ENCODE results near the gene PRKN.

Gene PRKN

DNA sequence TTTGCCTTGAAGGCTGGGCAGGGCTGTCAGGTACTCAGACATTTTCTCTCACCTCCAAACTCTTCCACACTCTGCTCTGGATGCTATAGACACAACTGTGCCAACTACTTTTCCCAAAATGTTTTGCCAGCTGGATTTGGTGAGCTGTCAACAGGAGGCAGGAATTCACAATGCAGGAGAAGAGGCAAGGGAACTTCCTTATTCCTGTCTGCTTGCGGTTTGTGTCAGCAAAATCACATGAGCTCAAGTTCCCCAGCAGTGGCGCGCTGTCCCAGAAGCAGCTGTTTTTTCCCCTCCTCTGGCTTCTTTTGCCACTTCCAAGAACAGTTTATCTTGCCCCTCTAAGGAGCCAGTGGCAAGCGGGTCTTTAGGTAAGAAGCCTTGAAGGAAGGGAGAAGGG lies 608.2 kb downstream of the PRKN start:
- DNase-seq (ENCODE audit: low read depth): no peak

DNA sequence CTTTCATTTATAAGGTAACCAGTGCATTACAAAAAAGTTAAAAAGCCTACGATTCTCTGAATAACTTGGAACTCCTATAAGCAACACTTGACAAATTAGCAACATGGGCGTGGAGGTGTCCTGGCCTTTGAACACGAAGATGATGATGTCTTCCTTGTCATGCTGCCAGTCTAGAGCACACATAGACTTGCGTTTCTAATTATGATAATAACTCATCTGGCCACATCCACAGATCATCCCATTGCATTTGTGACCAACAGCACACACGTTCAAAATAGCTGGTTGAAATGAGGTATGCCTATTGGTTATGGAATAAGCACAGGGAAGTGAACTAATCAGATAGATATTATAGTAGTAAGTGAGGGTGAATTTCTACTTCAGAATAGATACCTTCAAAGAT lies 608.9 kb downstream of the PRKN start:
- no peak for DNase-seq (ENCODE audit: low read depth)

DNA sequence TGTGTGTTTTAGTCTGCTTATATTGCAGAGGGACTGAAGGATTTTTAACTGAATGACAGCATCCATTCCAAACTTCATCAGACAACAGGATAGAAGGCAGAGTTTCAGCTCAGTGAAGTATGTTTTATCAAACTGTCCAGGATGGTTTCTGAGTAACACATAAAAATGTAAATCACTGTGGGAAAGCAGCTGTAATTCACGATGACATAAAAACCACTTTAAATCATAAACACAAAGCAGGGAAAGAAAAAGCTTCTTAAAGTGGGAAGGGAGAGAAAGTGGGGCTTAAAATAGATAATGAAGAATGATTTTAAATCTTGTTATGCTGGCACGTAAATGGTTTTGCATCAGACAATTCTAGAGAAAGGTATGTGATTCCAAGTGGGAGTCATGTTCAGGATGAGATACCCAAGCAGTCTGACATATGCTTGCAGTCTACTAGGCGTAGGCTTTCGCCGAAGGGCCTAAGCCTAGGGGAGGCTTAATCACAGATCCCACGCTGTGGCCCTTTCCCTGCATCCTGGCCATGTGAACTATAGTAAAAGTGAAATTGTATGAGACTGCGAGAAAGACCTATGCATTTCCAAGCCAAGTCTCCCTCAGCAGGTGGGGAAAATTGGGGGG lies 610.6 kb downstream of the PRKN start:
- DNase-seq (ENCODE audit: low read depth): no peak

DNA sequence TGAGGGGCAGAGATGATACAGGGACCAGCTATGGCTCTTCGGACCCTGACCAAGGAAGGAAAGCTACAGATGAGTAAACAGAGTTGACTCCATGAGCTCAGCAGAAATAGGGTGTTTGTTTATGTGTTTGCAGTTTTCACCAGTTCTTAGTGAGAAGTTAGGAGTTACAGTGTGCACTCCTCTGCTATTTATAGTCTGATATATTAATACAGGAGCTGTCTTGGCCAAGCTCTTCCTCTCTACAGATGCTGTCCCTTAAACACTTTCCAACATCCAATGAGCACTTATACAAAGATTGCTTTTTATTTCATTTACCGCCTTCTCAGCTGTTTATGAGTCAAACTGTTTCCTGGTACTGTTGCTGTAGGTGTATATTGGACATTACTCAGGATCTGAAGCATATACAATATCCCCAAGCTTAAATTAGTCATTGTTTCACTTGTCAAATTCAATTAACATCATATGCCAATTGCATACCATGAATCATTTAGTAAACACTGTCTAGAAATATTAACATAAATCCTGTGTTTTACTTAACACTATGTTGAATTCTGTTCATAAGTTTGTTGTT lies 618.0 kb downstream of the PRKN start:
- no peak for DNase-seq (ENCODE audit: low read depth)

DNA sequence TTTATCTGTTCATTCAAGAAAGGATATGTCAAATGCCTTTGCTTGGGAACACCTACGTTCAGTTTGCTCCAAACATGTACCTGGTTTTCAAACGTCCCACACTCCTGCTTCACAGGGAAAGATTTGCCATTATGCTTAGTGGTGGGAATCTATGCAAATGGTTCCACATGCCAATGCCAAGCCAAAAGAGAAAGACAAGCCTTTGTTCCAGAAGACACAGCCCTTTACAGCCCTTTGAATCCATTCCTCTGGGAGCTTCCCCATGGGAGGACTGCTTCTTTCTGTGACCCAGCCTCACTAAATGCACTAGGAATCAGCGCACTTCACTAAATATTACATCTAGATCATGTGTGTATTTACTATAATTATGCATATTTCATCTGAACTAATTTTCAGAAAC lies 619.5 kb downstream of the PRKN start:
- no peak for DNase-seq (ENCODE audit: low read depth)

DNA sequence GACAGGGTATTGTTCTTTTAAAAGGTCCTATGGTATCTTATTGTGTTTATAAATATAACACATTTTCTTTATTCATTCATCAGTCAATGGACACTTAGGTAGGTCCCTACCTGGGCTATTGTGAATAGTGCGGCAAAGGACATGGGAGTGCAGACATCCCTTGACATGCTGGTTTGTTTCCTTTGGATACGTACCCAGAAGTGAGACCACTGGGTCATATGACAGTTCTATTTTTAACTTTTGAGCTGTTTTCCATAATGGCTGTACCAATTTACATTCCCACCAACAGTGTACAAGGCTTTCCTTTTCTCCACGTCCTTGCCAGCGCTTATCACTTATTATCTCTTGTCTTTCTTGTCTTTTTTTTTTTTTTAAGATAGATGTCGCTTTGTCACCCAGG lies 627.5 kb downstream of the PRKN start:
- DNase-seq (ENCODE audit: low read depth): no peak

DNA sequence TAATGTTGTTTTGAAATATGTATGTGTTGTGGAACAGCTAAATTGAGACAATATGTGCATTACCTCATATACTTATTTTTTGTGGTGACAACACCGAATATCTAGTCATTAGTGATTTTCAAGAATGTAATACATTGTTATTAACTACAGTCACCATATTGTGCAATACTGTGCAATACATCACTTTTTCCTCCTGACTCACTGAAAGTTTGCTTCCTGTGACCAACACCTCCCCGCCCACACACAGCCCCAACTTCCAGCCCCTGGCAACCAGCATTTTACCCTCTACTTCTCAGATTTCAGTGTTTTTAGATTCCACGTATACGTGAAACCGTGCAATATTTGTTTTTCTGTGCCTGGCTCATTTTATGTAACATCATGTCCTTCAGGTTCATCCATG lies 627.9 kb downstream of the PRKN start:
- DNase-seq (ENCODE audit: low read depth): no peak

DNA sequence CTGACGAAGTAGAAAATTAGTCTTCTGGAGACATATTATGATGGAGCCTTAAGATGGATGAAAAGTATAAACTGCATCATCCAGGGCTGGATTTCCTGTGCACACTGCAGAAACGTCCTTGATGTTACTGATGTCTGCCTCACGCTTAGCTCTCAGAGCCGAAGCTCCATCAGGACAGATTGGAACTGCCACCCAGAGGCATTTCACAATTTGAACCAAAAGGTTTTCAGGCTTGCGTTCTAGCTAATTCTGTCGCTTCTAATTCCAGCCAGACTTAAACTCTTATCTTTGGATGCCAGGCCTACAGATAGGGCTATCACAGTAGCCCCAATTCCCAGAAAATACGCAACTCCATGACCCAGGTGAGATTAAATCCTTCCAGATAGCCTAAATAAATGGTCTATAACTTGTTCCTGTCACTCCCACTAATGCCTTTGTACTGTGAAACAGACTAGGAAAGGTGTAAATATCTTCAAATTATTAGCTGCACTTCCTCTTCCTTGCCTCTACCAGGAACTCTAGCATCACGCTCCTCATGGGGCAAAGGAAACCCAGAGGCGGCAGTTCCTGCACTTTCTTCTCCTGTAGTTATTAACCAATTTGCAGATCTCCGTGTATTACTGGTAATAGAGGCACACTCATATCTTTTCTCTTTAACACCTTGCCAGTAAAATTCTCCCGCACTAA lies 634.6 kb downstream of the PRKN start:
- no peak for DNase-seq (ENCODE audit: low read depth)

DNA sequence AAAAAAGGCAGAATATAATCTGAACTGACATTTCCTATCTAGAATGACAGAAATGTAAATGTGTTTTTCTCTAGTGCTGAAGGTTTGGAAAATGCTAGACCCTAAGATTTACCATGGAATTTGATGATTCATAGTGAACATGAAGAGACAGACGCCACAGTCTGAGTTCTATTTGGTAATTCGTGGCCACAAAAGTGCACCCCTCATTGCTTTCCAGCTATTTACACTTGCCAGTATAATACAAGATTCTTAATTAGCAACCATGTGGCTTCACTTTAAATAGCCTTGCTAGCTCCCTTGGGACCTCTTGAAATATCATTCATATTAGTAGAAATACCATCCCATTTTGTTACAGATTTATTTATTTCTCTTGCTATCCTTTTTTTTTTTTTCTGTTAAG lies 636.8 kb downstream of the PRKN start:
- DNase-seq (ENCODE audit: low read depth): no peak

DNA sequence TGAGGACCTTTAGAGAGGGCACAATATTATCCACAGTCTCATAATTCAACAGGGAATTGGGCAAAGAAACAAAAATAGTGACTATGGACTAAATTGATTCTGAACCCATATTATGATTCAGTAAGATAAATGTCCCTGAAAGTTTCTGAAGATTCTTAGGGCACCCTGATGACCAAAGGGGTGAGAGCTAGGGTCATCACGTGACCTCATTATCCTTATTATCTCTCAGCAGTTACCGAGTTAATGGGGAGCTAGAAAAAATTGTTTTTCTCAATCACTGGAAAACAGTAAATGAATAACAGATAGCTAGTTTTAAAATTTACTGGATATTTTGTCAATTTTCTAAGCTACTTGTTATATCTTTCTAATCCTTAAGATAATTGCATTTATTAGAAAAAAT lies 639.5 kb downstream of the PRKN start:
- no peak for DNase-seq (ENCODE audit: low read depth)

DNA sequence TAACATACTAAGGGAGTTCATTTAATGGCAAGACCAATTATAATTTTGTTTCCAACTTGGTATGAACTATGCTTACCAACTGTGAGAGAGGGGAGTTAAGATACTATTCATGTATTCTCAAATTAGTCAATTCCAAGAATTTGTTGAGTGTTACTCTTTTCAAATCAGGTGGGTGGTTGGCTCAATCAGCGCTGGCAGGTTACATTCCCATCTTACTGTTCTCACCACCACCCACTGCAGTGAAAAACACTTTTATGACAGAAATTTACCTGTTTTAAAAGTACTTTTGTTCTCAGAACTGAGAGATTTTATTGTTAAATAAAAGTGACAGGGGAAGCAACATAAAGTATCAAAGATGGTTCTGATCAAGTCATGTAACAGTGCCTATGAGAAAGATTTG lies 642.0 kb downstream of the PRKN start:
- no peak for DNase-seq (ENCODE audit: low read depth)

DNA sequence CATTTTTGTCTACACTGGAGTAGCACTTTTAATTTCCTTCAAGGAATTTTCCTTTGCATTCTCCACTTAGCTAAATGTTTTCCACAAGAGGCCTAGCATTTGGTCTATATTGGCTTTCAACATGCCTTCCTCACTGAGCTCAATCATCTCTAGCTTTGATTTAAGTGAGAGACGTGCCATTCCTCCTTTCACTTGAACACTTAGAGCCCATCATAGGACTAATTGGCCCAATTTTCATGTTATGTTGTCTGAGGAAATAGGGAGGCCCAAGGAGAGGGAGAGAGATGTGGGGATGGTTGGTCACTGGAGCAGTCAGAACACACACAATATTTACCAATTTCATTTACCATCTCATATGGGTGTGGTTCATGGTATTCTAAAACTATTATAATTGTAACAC lies 645.0 kb downstream of the PRKN start:
- no peak for DNase-seq (ENCODE audit: low read depth)

DNA sequence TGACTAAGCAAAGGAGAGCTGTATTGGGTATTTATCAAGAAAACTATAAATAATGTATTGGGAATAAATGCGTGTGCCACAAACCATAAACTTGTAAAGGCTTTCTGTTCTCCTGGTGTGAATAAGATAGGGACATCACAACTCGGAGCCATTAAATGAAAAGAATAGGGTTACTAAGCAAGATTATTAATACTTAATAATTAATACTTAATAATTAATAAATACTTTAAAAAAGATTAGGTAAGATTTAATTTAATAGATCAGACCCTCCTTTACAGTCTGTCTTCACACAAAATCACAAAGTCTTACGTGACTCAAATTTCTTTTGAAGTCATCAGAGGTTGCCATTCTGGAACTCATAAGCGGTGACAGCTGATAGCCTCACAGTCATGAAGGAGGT lies 648.9 kb downstream of the PRKN start:
- DNase-seq (ENCODE audit: low read depth): no peak

DNA sequence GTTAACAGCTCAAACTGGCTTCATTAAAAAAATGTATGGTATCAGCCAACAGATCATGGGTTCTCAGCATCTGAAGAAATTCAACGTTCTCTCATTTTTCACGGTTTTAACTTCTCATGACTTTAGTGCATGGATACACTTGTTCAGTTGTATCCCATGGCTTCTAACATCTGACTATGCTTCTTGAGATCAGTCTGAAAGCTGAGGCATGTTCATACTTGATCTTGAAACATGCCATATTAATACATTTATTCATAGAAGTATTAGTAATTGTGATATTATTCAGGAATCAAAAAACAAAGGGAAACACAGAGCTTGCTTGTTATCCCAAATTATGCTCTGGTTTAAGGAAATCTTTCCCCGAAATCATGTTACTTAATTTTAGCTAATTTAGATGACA lies 649.4 kb downstream of the PRKN start:
- no peak for DNase-seq (ENCODE audit: low read depth)

DNA sequence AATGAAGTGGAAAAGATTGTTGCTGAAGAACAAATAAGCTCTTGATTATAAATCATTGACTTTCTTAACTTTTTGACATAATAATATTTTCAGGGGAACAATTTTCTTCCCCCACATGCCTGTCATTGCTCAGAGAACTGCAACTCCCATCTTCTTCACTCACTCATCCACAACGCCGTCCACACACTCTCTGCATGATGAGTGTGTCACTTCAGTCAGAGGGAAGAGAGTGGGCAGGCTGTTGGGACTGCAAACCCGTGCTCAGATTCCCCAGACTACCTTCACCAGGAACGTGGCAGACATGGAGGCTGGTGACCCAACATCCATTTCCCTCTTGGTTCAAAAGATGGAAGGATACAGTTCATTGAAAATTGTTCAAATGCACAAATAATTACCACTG lies 650.8 kb downstream of the PRKN start:
- no peak for DNase-seq (ENCODE audit: low read depth)

DNA sequence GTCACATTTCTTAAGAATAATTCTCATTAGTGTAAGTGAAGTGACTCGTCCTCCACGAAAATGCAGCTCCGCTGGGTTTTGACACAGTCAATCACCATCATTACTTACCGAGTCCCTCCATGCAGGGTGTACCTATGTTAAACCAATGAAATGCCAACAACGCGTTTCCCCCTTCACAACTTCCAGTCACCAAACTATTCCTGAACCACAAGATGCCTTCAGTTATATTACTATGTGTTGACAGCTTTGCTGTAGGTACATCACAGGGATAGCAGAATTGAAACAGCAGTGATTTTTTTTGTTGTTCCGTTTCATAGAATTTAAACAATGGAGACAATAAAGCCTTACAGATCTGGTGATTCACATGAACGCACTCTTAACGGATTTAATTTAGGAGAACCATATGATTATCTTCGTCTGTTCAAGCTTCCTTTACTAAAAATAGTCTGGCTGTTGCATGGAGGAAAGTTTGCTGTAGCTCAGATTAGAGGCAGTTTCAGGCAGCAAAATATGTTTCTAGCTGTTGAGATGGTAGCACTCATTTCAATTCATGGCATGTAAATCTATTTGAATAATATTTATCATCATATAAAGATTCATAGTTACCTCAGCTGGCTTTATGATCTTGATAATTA lies 652.8 kb downstream of the PRKN start:
- no peak for DNase-seq (ENCODE audit: low read depth)

DNA sequence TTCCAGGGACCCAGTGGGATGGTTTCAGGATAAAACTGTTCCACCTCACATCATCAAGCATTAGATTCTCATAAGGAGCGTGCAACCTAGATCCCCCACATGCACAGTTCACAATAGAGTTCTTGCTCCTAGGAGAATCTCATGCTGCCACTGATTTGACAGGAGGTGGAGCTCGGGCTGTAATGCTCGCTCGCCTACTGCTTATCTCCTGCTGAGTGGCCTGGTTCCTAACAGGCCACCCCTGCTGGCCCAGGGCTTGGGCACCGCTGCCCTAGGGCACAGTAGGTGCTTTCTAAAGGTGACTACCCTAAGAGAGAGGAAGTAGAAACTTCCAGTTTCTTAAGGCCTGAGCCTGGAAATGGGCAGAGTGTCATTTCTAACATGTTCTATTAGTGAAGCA lies 656.9 kb downstream of the PRKN start:
- no peak for DNase-seq (ENCODE audit: low read depth)

DNA sequence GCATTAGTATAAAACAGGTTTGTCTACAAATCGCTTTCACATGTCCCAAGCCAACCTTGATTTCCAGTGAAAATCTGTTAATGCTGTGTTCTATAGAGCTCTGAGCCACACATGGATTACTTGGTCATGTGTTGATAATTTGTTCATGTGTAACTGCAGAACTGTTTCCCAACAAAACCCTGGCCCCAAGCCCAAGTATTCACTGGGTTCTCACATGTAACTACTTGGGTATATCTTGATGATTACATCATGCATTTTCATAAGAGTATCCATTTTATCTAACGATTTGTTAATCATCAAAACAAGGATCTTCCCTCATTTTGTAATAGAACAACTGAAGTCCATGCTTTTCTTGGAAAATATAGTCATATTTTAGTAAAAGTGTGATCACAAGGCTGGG lies 657.6 kb downstream of the PRKN start:
- no peak for DNase-seq (ENCODE audit: low read depth)

DNA sequence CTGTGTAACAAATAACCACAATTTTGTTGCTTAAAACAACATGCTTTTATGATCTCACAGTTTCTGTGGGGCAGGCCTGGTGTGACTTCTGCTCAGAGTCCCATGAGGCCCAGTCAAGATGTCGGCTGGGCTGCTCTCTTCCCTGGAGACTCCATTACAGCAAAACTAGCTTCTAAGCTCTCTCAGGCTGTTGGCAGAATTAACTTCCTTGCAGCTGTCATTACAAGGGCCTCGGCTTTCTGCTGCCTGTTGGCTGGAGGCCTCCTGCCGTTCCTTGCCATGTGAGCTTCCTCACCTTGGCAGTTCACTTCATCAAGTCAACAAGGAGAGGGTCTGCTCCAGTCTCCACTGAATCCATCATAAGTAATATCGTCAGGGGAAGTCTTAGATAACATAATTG lies 659.2 kb downstream of the PRKN start:
- no peak for DNase-seq (ENCODE audit: low read depth)

DNA sequence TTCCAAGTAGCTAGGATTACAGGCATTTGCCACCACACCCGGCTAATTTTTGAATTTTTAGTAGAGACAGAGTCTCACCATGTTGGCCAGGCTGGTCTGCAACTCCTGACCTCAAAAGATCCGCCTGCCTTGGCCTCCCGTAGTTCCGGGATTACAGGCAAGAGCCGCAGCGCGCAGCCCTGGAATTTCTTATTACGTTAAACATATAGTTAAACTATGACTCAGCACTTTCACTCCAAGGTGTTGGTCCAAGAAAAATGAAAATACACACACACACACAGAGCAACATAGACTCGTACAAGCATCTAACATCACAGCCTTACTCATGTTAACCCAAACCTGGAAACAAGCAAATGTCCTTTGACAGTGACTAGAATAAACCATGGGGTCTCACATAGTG lies 663.9 kb downstream of the PRKN start:
- no peak for DNase-seq (ENCODE audit: low read depth)

DNA sequence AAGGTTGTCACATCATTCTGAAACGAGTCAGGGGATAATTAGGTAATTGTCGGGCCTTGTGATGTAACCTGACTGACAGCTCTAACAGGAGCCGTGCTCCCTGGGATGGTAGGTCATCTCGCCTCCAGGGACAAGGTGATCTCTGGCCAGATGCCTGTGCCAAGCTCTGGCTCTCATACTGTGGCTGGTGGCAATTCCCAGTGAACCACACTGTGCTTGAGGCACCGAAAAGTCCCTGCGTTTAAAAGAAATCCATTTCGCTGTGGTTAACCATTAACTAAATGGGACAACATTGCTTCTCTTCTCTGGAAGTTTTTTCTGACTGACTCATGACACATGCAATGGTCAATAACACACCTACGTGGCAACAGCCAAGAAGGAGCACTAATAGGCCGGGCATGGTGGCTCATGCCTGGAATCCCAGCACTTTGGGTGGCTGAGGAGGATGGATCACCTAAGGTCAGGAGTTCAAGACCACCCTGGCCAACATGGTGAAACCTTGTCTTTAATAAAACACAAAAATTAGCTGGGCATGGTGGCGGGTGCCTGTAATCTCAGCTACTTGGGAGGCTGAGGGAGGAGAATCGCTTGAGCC lies 669.2 kb downstream of the PRKN start:
- DNase-seq (ENCODE audit: low read depth): no peak

DNA sequence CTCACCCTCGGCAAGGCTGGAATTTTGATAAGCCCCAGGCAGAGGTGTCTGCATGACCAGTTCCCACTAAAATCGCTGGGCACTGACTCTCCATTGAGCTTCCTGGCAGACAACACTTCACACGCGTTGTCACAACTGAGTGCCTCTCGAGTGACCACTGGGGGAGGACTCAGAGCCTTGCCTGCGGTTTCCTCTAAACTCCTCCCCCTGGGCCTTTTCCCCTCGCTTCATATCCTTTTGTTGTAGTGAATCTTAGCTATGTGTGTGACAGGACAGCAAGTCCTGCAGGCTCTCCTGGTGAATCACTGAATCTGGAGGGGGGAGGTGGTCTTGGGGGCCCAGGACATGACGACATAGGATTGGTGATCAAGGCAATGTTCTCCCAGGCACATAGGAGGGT lies 670.8 kb downstream of the PRKN start:
- DNase-seq (ENCODE audit: low read depth): no peak

DNA sequence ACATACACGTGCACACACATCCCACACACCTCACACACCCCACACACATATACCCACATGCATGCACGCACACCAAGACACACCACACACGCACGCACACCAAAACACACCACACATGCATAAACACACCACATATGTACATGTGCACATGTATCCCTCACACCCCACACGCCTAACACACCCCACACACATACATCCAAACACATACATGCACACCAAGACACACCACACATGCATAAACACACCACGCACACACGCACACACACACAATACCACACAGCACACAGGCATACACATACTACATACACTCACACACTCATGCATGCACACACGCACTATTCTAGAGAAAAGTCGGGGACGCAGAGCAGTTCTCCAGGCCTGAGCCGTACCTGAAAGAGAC lies 671.5 kb downstream of the PRKN start:
- no peak for DNase-seq (ENCODE audit: low read depth)

All from HS-27A (cell line).